Endothelial cell of umbilical vein (primary cell): ENCODE data around the gene MTREX. TPM values are rescaled to one million over a fixed set of nuclear protein-coding genes. Genes with fewer than 3 reads are reported as not detected.

Experiments used
- BruUV-seq: library from RNA; stranded (reverse); fragments of 400-500 nt; replicated peaks from 2 replicates; lab custom pipeline; 2021; lab: Mats Ljungman, UMichigan
- CTCF ChIA-PET: fragments of 300-600, 350-600 bp; sonication (Branson Sonifier 250); formaldehyde crosslinking; loops from one replicate; lab custom pipeline; 2021; ENCODE audit warnings: antibody characterized with exemption, inconsistent platforms; lab: Charles Lee
- POLR2A ChIA-PET: fragments of 300-600, 350-600 bp; sonication (Branson Sonifier 250); formaldehyde crosslinking; loops from one replicate; lab custom pipeline; 2021; ENCODE audit warnings: antibody characterized with exemption, inconsistent platforms; lab: Charles Lee
- DNase-seq: peaks from one replicate; pipeline ENCODE4 v3.0.0-alpha.2; 2011; ENCODE audit warnings: low read depth, low spot score
- FAIRE-seq: peaks from 2 replicates; lab custom pipeline; 2011; peaks lifted over from hg19 to GRCh38; lab: Jason Lieb, UNC
- H2AFZ ChIP-seq: 2 replicates; pipeline ENCODE4 v1.6.0; 2012; ENCODE audit warnings: low read depth, low read length, control low read depth, inconsistent platforms
- H3K27ac ChIP-seq: 2 replicates; pipeline ENCODE4 v1.5.1; 2011; ENCODE audit warnings: low read depth, mild to moderate bottlenecking, control low read depth, low read length, moderate library complexity; ENCODE audit not compliant: insufficient read depth
- H3K27me3 ChIP-seq, 2 experiments: 2 replicates each; pipeline versions ENCODE4 v1.6.0 to v1.6.1; 2011; ENCODE audit warnings: low read length in 2 of 2, mixed read lengths in 1 of 2; ENCODE audit not compliant: control insufficient read depth in 2 of 2, insufficient read depth in 2 of 2
- H3K36me3 ChIP-seq, 2 experiments: 2 replicates in 1 of 2; 3 replicates in 1 of 2; pipeline ENCODE4 v1.5.1; 2011; ENCODE audit warnings: low read length in 2 of 2, mild to moderate bottlenecking in 1 of 2, moderate library complexity in 1 of 2; ENCODE audit not compliant: control insufficient read depth in 2 of 2, insufficient read depth in 2 of 2; ENCODE audit errors: extremely low read depth in 1 of 2
- H3K4me1 ChIP-seq: 3 replicates; pipeline ENCODE4 v1.5.1; 2011; ENCODE audit warnings: mild to moderate bottlenecking, low read length; ENCODE audit not compliant: control insufficient read depth, insufficient read depth; ENCODE audit errors: extremely low read depth
- H3K4me2 ChIP-seq: 2 replicates; pipeline ENCODE4 v1.6.1; 2011; ENCODE audit warnings: low read length, control low read depth, mixed read lengths; ENCODE audit not compliant: insufficient read depth
- H3K4me3 ChIP-seq, 3 experiments: fragments of 200-600 bp in 1 of 3; sonication (generic), shearing (Covaris generic) in 1 of 3; replicated peaks in 1 of 3; 2 replicates each; pipeline ENCODE4 v1.5.1; 2011 to 2016; ENCODE audit warnings: control low read depth in 3 of 3, low read length in 3 of 3, mild to moderate bottlenecking in 2 of 3, inconsistent platforms in 1 of 3, low read depth in 1 of 3, moderate library complexity in 1 of 3; ENCODE audit not compliant: insufficient read depth in 1 of 3
- H3K79me2 ChIP-seq: 2 replicates; pipeline ENCODE4 v1.6.0; 2012; ENCODE audit warnings: low read length, inconsistent platforms; ENCODE audit not compliant: control insufficient read depth, insufficient read depth
- H3K9ac ChIP-seq: replicated peaks from 2 replicates; pipeline ENCODE3; 2011; ENCODE audit warnings: low read length, control low read depth; ENCODE audit not compliant: insufficient read depth; ENCODE audit errors: extremely low read depth
- H3K9me1 ChIP-seq: replicated peaks from 3 replicates; pipeline ENCODE4 v1.6.0; 2011; ENCODE audit warnings: mild to moderate bottlenecking, low read length; ENCODE audit not compliant: control insufficient read depth, insufficient read depth; ENCODE audit errors: extremely low read depth
- H3K9me3 ChIP-seq: replicated peaks from 2 replicates; pipeline ENCODE4 v1.5.1; 2012; ENCODE audit warnings: low read length, inconsistent platforms; ENCODE audit not compliant: control insufficient read depth, insufficient read depth
- H4K20me1 ChIP-seq: replicated peaks from 2 replicates; pipeline ENCODE3; 2011; ENCODE audit warnings: mild to moderate bottlenecking, low read length; ENCODE audit not compliant: control insufficient read depth, insufficient read depth; ENCODE audit errors: extremely low read depth
- EZH2 ChIP-seq: IDR thresholded peaks from 2 replicates; pipeline ENCODE4 v1.6.1; 2012; ENCODE audit warnings: borderline replicate concordance, low read depth, mild to moderate bottlenecking, moderate library complexity, low read length, inconsistent platforms; ENCODE audit not compliant: severe bottlenecking
- FOS ChIP-seq: IDR thresholded peaks from 2 replicates; pipeline ENCODE4 v1.6.1; 2011; ENCODE audit warnings: mild to moderate bottlenecking, low read length, moderate library complexity, borderline replicate concordance; ENCODE audit not compliant: insufficient read depth
- GATA2 ChIP-seq: IDR thresholded peaks from 2 replicates; pipeline ENCODE4 v1.7.0; 2011; ENCODE audit warnings: low read depth, mild to moderate bottlenecking, moderate library complexity, mixed read lengths, low read length; ENCODE audit not compliant: insufficient read length, insufficient read depth
- JUN ChIP-seq: IDR thresholded peaks from 2 replicates; pipeline ENCODE4 v1.6.1; 2011; ENCODE audit warnings: borderline replicate concordance, low read depth; ENCODE audit not compliant: insufficient read length, insufficient read depth
- MAX ChIP-seq: IDR thresholded peaks from 2 replicates; pipeline ENCODE4 v1.6.1; 2011; ENCODE audit not compliant: insufficient read depth, insufficient read length
- POLR2A ChIP-seq: IDR thresholded peaks from 2 replicates; pipeline ENCODE4 v1.6.1; 2012; ENCODE audit warnings: low read depth, mild to moderate bottlenecking, control low read depth, low read length
- dilution Hi-C: fragments of 300-500 bp; cut with MboI; formaldehyde crosslinking; loops from one replicate; pipeline ENCODE4 v1.15.0; 2019; ENCODE audit warnings: low sequenced_read_pairs; ENCODE audit not compliant: extremely low pct_ligation_motif_present
- intact Hi-C: fragments of 100-400 bp; cut with micrococcal nuclease; formaldehyde crosslinking; loops from one replicate; pipeline ENCODE4 v1.10.0; 2022
- polyA plus RNA-seq, 4 experiments: library from polyadenylated mRNA; depleted of rRNA in 3 of 4; stranded (reverse) in 3 of 4; unstranded in 1 of 4; fragments of >200 nt; gene quantifications; 2 replicates each; pipeline versions ENCODE4 v1.2.1 to v1.2.3, GENCODE V29; 2011 to 2012; ENCODE audit warnings: missing spikeins in 1 of 4
- total RNA-seq: library from RNA; stranded (reverse); gene quantifications from 2 replicates; pipeline ENCODE4 v1.2.3, GENCODE V29; 2021

MTREX gene
- total and polyA plus RNA-seq, 2 donors (not counting 3 experiments of a cell fraction or from before 2014, with no cell fraction given), result 9.8 to 76.3 TPM

GRCh38 chr5:55446640-55447351, 139.0 kb downstream of the MTREX start:
- no peaks in the 10 kb centered on the region for H3K4me1 ChIP-seq
- POLR2A ChIA-PET, result no interaction called here
- dilution Hi-C loops (no loop called here), intact Hi-C loops (no loop called here)
- H3K4me3 ChIP-seq, result no peak overlapping the region
- no peaks in the 10 kb centered on the region for H3K36me3 ChIP-seq
- no peaks in the 10 kb centered on the region for H3K9me3 ChIP-seq
- no peaks in the 10 kb centered on the region for H4K20me1 ChIP-seq
- no peaks in the 10 kb centered on the region for H3K9me1 ChIP-seq
- no peak for DNase-seq
- FAIRE-seq, result no peak
- H3K9ac ChIP-seq, result no peak overlapping the region
- H3K27ac ChIP-seq, result no peak overlapping the region
- no peak overlapping the region for H3K4me2 ChIP-seq
- BruUV-seq, result no TSS peak
- H2AFZ ChIP-seq, result no peak overlapping the region
- H3K79me2 ChIP-seq, result no peaks in the 10 kb centered on the region
- TF ChIP-seq POLR2A (no peak), GATA2 (no peak), EZH2 (no peak), FOS (no peak), JUN (no peak), MAX (no peak)
- H3K27me3 ChIP-seq, result no peaks in the 10 kb centered on the region
- CTCF ChIA-PET, result no interaction called here

GRCh38 chr5:55450050-55450765, 142.4 kb downstream of the MTREX start:
- H3K27ac ChIP-seq, result no peak overlapping the region
- no peak overlapping the region for H3K9ac ChIP-seq
- intact Hi-C loops (no loop called here), dilution Hi-C loops (no loop called here)
- no peaks in the 10 kb centered on the region for H3K9me3 ChIP-seq
- BruUV-seq, result no TSS peak
- ChIA-PET CTCF (interaction anchor here (1.1 kb wide), 1 partner anchor 9 kb away, joined by 4 read pairs; no protein-coding TSS in a partner anchor), POLR2A (no interaction called here)
- TF ChIP-seq POLR2A, result no peak
- no peak overlapping the region for H3K4me3 ChIP-seq
- H3K36me3 ChIP-seq, result no peaks in the 10 kb centered on the region
- no peaks in the 10 kb centered on the region for H4K20me1 ChIP-seq
- H3K79me2 ChIP-seq, result no peaks in the 10 kb centered on the region
- DNase-seq, result no peak
- H3K4me2 ChIP-seq, result no peak overlapping the region
- H3K4me1 ChIP-seq, result no peaks in the 10 kb centered on the region
- H2AFZ ChIP-seq, result no peak overlapping the region
- H3K27me3 ChIP-seq, result no peaks in the 10 kb centered on the region
- no peaks in the 10 kb centered on the region for H3K9me1 ChIP-seq
- no peak for FAIRE-seq
